Right lobe of liver (tissue), 4 donors: ENCODE measurements around the gene HOXA3.

ENCODE experiments used
- CTCF ChIP-seq, 4 donors: fragments of 200-600 bp in 3 of 4; fragments of 450-650 bp in 1 of 4; IDR thresholded peaks; one replicate each; pipeline versions ENCODE4 v1.5.1 to v1.8.0; 2016 to 2022; ENCODE audit warnings: antibody characterized with exemption in 4 of 4, mild to moderate bottlenecking in 2 of 4
- POLR2A ChIP-seq: fragments of 450-650 bp; IDR thresholded peaks from one replicate; pipeline ENCODE4 v1.6.1; 2017; ENCODE audit warnings: antibody characterized with exemption, mild to moderate bottlenecking
- donor health status: DM: no; HTN: no; CAD: no.
- donor health status: DM: no; HTN: no; CAD: no.
- donor health status: DM: no; HTN: yes; CAD: no.

GRCh38 chr7:27111042-27111750, 41.2 kb downstream of the HOXA3 start:
- TF ChIP-seq POLR2A (no peak), CTCF (IDR thresholded peaks at IDR 0.05) (no peak)
